Head of caudate nucleus (tissue), 42 donors: ENCODE data around the gene BIRC2.

ENCODE experiments used
- DNase-seq, 42 donors: peaks; one replicate each; pipeline versions ENCODE4 v3.0.0 to v3.0.0-alpha.2; 2020 to 2021; ENCODE audit warnings: mixed read lengths in 7 of 42
- intact Hi-C: fragments of 100-400 bp; cut with DNase I; formaldehyde crosslinking; loops from one replicate; pipeline ENCODE4 v1.15.0; 2022

BIRC2 gene

GRCh38 chr11:102419181-102419580 lies 72.2 kb downstream of the BIRC2 start:
- intact Hi-C loops: no loop called here

DNA sequence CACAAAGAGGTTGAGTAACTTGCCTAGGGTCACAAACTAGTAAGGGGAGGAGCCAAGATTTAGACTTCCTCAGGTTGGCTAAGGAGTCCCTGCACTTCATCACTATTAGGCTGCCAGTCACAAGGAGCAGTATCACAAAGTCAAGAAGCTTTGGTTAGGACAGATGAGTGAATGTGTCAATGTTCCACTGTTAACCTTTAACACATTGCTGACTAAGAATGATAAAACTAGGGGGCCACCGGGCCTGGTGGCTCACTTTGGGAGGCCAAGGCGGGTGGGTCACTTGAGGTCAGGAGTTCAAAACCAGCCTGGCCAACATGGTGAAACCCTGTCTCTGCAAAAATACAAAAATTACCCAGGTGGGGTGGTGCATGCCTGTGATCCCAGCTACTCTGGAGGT lies 73.5 kb downstream of the BIRC2 start:
- intact Hi-C loops: no loop called here
- DNase-seq: no peak

More at GRCh38 chr11:102419181-102419580, 72.2 kb downstream of the BIRC2 start:
- DNase-seq: no peak

DNA sequence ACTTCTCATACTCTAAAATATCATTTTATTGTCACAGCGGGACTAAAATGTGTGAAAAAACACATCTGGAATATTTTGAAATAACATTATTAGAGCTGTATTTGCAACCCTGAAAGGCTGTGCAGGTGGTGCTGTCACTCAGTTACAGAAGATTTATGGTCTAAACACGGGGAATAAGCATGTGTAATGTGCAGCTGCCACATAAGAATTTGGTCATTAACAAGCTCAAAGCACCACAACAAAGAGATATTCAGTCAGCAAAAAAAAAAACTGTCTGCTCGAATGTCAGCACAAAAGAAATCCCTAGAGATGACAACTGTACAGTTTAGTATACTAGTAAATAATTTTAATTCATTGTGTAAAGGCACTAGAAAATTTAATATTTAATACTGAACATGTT lies 74.2 kb downstream of the BIRC2 start:
- intact Hi-C loops: no loop called here
- peak in 7 of 42 donors; percentile 22 to 70 (median 37) for DNase-seq

- intact Hi-C loops: no loop called here
- peak in 6 of 42 donors; percentile 24 to 72 (median 48) for DNase-seq
Observed at GRCh38 chr11:102422817-102423712, 76.1 kb downstream of the BIRC2 start.

GRCh38 chr11:102423936-102424335 lies 76.9 kb downstream of the BIRC2 start:
- no peak for DNase-seq
- intact Hi-C loops: no loop called here

GRCh38 chr11:102426000-102426399 lies 79.0 kb downstream of the BIRC2 start:
- intact Hi-C loops: no loop called here
- no peak for DNase-seq

GRCh38 chr11:102426570-102426969 lies 79.6 kb downstream of the BIRC2 start:
- intact Hi-C loops: no loop called here
- no peak for DNase-seq

GRCh38 chr11:102427068-102427467 lies 80.1 kb downstream of the BIRC2 start:
- no peak for DNase-seq
- intact Hi-C loops: no loop called here
